Right lobe of liver (tissue), 4 donors: ENCODE data around the gene ASXL1.

Source experiments
- POLR2A ChIP-seq: fragments of 450-650 bp; IDR thresholded peaks from one replicate; pipeline ENCODE4 v1.6.1; 2017; ENCODE audit warnings: antibody characterized with exemption, mild to moderate bottlenecking
- TF ChIP-seq, protein P1 (sequence below), 4 donors: fragments of 200-600 bp in 3 of 4; fragments of 450-650 bp in 1 of 4; IDR thresholded peaks; one replicate each; pipeline versions ENCODE4 v1.5.1 to v1.8.0; 2016 to 2022; ENCODE audit warnings: antibody characterized with exemption in 4 of 4, mild to moderate bottlenecking in 2 of 4
- donor health status: DM: no; HTN: no; CAD: no.
- donor health status: DM: no; HTN: no; CAD: no.
- donor health status: DM: no; HTN: yes; CAD: no.

DNA sequence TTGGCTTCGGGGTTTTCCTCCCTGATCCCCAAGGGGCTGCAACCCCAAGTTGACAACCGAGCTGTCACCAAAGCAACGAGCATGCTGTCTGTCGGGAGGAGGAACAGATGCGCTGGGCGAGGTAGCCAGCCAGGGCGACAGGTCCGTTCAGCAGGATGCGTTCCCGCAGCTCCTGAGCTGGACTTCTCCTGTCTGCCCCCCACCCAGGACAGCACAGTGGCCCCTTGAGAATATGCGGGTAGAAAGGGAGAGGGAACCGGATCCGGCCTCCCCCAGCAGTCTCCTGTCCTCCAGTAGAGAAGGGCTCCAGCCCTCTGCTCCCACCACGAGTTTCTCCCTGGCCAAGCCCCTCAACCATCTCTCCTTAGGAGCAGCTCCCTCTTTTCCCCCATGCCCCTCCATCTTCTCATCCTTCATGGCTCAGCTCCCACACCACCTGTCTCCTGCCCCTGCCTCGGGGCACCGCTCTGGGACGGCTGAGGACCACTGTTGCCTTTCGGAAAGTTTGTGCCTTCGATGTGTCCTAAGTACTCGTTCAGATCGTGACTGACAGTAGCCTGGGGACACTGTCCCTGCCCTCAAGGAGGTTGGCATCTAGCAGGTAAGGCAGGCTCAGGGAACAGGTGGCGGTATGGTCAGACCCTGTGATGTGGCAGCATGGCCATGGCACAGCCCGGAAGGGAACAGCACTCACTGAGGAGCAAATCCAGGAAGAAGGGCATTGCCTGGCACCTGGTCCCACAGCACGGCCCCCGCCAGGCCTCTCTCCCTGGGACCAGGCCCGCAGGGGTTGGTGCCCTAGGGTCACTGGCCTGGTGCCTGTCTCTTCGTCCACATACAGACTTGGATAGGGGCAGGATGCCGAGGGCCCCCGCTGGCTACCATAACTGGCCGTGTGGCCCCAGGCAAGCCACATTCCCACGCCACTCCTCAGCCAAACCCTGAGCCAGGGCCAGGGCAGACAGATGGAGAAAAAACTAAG lies 96.3 kb downstream of the ASXL1 start:
- TF ChIP-seq, protein P1, sequence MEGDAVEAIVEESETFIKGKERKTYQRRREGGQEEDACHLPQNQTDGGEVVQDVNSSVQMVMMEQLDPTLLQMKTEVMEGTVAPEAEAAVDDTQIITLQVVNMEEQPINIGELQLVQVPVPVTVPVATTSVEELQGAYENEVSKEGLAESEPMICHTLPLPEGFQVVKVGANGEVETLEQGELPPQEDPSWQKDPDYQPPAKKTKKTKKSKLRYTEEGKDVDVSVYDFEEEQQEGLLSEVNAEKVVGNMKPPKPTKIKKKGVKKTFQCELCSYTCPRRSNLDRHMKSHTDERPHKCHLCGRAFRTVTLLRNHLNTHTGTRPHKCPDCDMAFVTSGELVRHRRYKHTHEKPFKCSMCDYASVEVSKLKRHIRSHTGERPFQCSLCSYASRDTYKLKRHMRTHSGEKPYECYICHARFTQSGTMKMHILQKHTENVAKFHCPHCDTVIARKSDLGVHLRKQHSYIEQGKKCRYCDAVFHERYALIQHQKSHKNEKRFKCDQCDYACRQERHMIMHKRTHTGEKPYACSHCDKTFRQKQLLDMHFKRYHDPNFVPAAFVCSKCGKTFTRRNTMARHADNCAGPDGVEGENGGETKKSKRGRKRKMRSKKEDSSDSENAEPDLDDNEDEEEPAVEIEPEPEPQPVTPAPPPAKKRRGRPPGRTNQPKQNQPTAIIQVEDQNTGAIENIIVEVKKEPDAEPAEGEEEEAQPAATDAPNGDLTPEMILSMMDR (IDR thresholded peaks at IDR 0.05), result no peak
- TF ChIP-seq POLR2A, result no peak
